GM23338 (cell line): Measurements from ENCODE around the gene MEF2A. TPM values are rescaled to one million over a fixed set of nuclear protein-coding genes. Genes with fewer than 3 reads are reported as not detected.

Experiments used
- ATAC-seq: fragments of 200-7000 bp; cut with Tn5 transposase; 3 replicates; pipeline ENCODE4 v1.9.1; 2020
- DNase-seq: peaks from one replicate; pipeline ENCODE4 v3.0.0-alpha.2; 2015; ENCODE audit warnings: low spot score
- H2AFZ ChIP-seq: fragments of 200-600 bp; sonication (generic); 2 replicates; pipeline ENCODE4 v1.8.0; 2016; ENCODE audit warnings: antibody characterized with exemption, mild to moderate bottlenecking, moderate library complexity
- H3F3A ChIP-seq: fragments of 200-600 bp; sonication (generic); replicated peaks from 2 replicates; pipeline ENCODE4 v1.8.0; 2017; ENCODE audit warnings: antibody characterized with exemption, mixed run types, low read depth
- H3K27ac ChIP-seq: fragments of 200-600 bp; sonication (generic); 2 replicates; pipeline ENCODE4 v1.6.1; 2016; ENCODE audit warnings: low read depth
- H3K27me3 ChIP-seq: fragments of 200-600 bp; sonication (generic); 2 replicates; pipeline ENCODE4 v1.8.0; 2016; ENCODE audit warnings: mild to moderate bottlenecking, mixed run types, moderate library complexity; ENCODE audit not compliant: insufficient read depth
- H3K36me3 ChIP-seq: fragments of 200-600 bp; sonication (generic); 2 replicates; pipeline ENCODE4 v1.8.0; 2016; ENCODE audit warnings: mild to moderate bottlenecking; ENCODE audit not compliant: insufficient read depth
- H3K4me1 ChIP-seq: fragments of 200-600 bp; sonication (generic); 2 replicates; pipeline ENCODE4 v1.8.0; 2016; ENCODE audit warnings: mild to moderate bottlenecking, moderate library complexity; ENCODE audit not compliant: insufficient read depth
- H3K4me2 ChIP-seq: fragments of 200-600 bp; sonication (generic); 2 replicates; pipeline ENCODE4 v1.7.1; 2017; ENCODE audit warnings: mixed run types
- H3K4me3 ChIP-seq: fragments of 200-600 bp; sonication (generic); 2 replicates; pipeline ENCODE4 v1.6.1; 2016; ENCODE audit warnings: mixed run types
- H3K79me2 ChIP-seq: fragments of 200-600 bp; sonication (generic); replicated peaks from 2 replicates; pipeline ENCODE4 v1.8.0; 2017; ENCODE audit warnings: mild to moderate bottlenecking; ENCODE audit not compliant: insufficient read depth
- H3K9me2 ChIP-seq: fragments of 200-600 bp; sonication (generic); 2 replicates; pipeline ENCODE4 v1.8.0; 2017; ENCODE audit not compliant: insufficient read depth
- H4K20me1 ChIP-seq: fragments of 200-600 bp; sonication (generic); replicated peaks from 2 replicates; pipeline ENCODE4 v1.8.0; 2017; ENCODE audit warnings: mild to moderate bottlenecking; ENCODE audit not compliant: insufficient read depth
- H3K27ac Mint-ChIP-seq: 2 replicates; pipeline ENCODE4 v1.8.0; 2020; ENCODE audit warnings: inconsistent platforms, mild to moderate bottlenecking, moderate library complexity, mixed read lengths
- H3K27me3 Mint-ChIP-seq: 3 replicates; pipeline ENCODE4 v1.8.0; 2022; ENCODE audit warnings: low read depth, mild to moderate bottlenecking, moderate library complexity, mixed read lengths, inconsistent platforms; ENCODE audit not compliant: insufficient read depth, poor library complexity
- H3K36me3 Mint-ChIP-seq: 3 replicates; pipeline ENCODE4 v1.8.0; 2021; ENCODE audit warnings: low read depth, mild to moderate bottlenecking, inconsistent platforms, moderate library complexity, mixed read lengths
- H3K4me1 Mint-ChIP-seq: 3 replicates; pipeline ENCODE4 v1.8.0; 2020; ENCODE audit warnings: mild to moderate bottlenecking, inconsistent platforms, mixed read lengths
- H3K4me3 Mint-ChIP-seq: 3 replicates; pipeline ENCODE4 v1.8.0; 2021; ENCODE audit warnings: moderate library complexity, mild to moderate bottlenecking, inconsistent platforms, mixed read lengths
- H3K9me3 Mint-ChIP-seq: 3 replicates; pipeline ENCODE4 v1.8.0; 2020; ENCODE audit warnings: moderate library complexity, mild to moderate bottlenecking, inconsistent platforms, mixed read lengths
- CREB1 ChIP-seq: fragments of 250-450 bp; sonication (Bioruptor Pico); IDR thresholded peaks from 2 replicates; pipeline ENCODE4 v1.5.0; 2020; ENCODE audit warnings: low read depth, mild to moderate bottlenecking, moderate library complexity
- EZH2 ChIP-seq: fragments of 200-600 bp; sonication (generic); IDR thresholded peaks from one replicate; pipeline ENCODE4 v1.8.0; 2017; ENCODE audit warnings: antibody characterized with exemption, mild to moderate bottlenecking, low read depth; ENCODE audit not compliant: unreplicated experiment
- EZH2phosphoT487 ChIP-seq: fragments of 200-600 bp; sonication (generic); IDR thresholded peaks from one replicate; pipeline ENCODE4 v1.8.1; 2018; ENCODE audit warnings: antibody characterized with exemption; ENCODE audit not compliant: unreplicated experiment
- NANOG ChIP-seq: IDR thresholded peaks from 2 replicates; pipeline ENCODE4 v1.6.1; 2016; ENCODE audit warnings: antibody characterized with exemption, borderline replicate concordance
- POLR2AphosphoS5 ChIP-seq: IDR thresholded peaks from 2 replicates; pipeline ENCODE4 v1.6.1; 2016; ENCODE audit warnings: antibody characterized with exemption, low read depth
- STAT1 ChIP-seq: IDR thresholded peaks from one replicate; pipeline ENCODE4 v1.6.1; 2016; ENCODE audit warnings: antibody characterized with exemption; ENCODE audit not compliant: unreplicated experiment
- polyA plus RNA-seq: library from polyadenylated mRNA; unstranded; fragments of >200 nt; fragmentation: Nextera tagmentation; extraction: Ambion mirVana; gene quantifications from 2 replicates; pipeline ENCODE4 v1.2.1, GENCODE V29; 2016
- total RNA-seq: library from RNA; depleted of rRNA; stranded (reverse); fragments of >200 nt; shearing (Covaris generic); gene quantifications from 2 replicates; pipeline ENCODE4 v1.2.3, GENCODE V29; 2014
- TF ChIP-seq, protein P1 (sequence below): IDR thresholded peaks from one replicate; pipeline ENCODE4 v1.6.1; 2018; ENCODE audit warnings: antibody characterized with exemption; ENCODE audit not compliant: unreplicated experiment
- TF ChIP-seq, protein P2 (sequence below): IDR thresholded peaks from 2 replicates; pipeline ENCODE4 v1.6.1; 2016; ENCODE audit warnings: antibody characterized with exemption
- TF ChIP-seq, protein P3 (sequence below), 2 experiments: fragments of 200-600 bp in 1 of 2; sonication (generic) in 1 of 2; conservative IDR thresholded peaks; 2 replicates each; pipeline versions ENCODE4 v1.5.1 to v1.6.1; 2016 to 2017; ENCODE audit warnings: antibody characterized with exemption in 2 of 2, low read depth in 2 of 2, mild to moderate bottlenecking in 2 of 2, moderate library complexity in 1 of 2
- TF ChIP-seq, protein P4 (sequence below): fragments of 250-450 bp; sonication (Bioruptor Pico); IDR thresholded peaks from 2 replicates; pipeline ENCODE4 v1.5.0; 2020; ENCODE audit warnings: mild to moderate bottlenecking, moderate library complexity

The MEF2A gene
- total and polyA plus RNA-seq, 2 experiments from 2014 or later = 20.3 to 42.3 TPM

DNA sequence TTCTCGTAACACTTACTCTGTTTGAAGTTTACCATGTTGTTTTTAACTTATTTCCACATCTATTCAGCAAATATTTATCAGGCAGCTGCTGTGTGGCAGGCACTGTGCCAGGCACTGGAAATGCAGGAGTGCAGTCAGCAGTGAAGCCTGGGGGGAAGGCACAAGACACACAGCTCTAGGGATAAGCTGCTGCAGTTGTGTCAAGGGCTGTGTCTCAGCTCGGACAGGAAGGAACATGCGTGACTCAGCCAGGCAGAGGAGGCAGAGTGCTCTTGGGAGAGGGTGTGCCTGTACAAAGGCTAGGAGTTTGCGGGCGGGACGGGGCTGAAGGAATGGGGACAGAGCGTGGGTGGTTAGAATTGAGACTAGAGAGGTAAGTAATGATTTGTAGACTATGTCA is 142.8 kb downstream of the MEF2A start:
- no peak overlapping the region for H3K4me3 Mint-ChIP-seq

More for the DNA sequence above, 142.8 kb downstream of the MEF2A start:
- Histone ChIP-seq H3K36me3 (no peaks in the 10 kb centered on the region; the same call in none of the 2 replicates), H4K20me1 (no peaks in the 10 kb centered on the region; the same call in 1 of the 2 replicates), H3F3A (no peaks in the 10 kb centered on the region), H3K4me2 (no peak overlapping the region), H3K27ac (no peak overlapping the region), H3K27me3 (no peaks in the 10 kb centered on the region), H3K79me2 (no peaks in the 10 kb centered on the region), H3K4me1 (peaks cover 4% of the 10 kb centered on the region; the same call in 1 of the 2 replicates), H3K9me2 (no peaks in the 10 kb centered on the region), H3K4me3 (no peak overlapping the region), H2AFZ (no peak overlapping the region)
- ATAC-seq (no peak), DNase-seq (no peak)
- no peaks in the 10 kb centered on the region for H3K9me3 Mint-ChIP-seq
- TF ChIP-seq, protein P1, sequence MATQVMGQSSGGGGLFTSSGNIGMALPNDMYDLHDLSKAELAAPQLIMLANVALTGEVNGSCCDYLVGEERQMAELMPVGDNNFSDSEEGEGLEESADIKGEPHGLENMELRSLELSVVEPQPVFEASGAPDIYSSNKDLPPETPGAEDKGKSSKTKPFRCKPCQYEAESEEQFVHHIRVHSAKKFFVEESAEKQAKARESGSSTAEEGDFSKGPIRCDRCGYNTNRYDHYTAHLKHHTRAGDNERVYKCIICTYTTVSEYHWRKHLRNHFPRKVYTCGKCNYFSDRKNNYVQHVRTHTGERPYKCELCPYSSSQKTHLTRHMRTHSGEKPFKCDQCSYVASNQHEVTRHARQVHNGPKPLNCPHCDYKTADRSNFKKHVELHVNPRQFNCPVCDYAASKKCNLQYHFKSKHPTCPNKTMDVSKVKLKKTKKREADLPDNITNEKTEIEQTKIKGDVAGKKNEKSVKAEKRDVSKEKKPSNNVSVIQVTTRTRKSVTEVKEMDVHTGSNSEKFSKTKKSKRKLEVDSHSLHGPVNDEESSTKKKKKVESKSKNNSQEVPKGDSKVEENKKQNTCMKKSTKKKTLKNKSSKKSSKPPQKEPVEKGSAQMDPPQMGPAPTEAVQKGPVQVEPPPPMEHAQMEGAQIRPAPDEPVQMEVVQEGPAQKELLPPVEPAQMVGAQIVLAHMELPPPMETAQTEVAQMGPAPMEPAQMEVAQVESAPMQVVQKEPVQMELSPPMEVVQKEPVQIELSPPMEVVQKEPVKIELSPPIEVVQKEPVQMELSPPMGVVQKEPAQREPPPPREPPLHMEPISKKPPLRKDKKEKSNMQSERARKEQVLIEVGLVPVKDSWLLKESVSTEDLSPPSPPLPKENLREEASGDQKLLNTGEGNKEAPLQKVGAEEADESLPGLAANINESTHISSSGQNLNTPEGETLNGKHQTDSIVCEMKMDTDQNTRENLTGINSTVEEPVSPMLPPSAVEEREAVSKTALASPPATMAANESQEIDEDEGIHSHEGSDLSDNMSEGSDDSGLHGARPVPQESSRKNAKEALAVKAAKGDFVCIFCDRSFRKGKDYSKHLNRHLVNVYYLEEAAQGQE = no peak
- TF ChIP-seq CREB1 (CRISPR knock-in tag) (no peak), POLR2AphosphoS5 (no peak), NANOG (no peak), STAT1 (no peak), EZH2phosphoT487 (no peak), EZH2 (no peak)
- TF ChIP-seq, protein P2, sequence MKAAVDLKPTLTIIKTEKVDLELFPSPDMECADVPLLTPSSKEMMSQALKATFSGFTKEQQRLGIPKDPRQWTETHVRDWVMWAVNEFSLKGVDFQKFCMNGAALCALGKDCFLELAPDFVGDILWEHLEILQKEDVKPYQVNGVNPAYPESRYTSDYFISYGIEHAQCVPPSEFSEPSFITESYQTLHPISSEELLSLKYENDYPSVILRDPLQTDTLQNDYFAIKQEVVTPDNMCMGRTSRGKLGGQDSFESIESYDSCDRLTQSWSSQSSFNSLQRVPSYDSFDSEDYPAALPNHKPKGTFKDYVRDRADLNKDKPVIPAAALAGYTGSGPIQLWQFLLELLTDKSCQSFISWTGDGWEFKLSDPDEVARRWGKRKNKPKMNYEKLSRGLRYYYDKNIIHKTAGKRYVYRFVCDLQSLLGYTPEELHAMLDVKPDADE = no peak
- TF ChIP-seq, protein P3, sequence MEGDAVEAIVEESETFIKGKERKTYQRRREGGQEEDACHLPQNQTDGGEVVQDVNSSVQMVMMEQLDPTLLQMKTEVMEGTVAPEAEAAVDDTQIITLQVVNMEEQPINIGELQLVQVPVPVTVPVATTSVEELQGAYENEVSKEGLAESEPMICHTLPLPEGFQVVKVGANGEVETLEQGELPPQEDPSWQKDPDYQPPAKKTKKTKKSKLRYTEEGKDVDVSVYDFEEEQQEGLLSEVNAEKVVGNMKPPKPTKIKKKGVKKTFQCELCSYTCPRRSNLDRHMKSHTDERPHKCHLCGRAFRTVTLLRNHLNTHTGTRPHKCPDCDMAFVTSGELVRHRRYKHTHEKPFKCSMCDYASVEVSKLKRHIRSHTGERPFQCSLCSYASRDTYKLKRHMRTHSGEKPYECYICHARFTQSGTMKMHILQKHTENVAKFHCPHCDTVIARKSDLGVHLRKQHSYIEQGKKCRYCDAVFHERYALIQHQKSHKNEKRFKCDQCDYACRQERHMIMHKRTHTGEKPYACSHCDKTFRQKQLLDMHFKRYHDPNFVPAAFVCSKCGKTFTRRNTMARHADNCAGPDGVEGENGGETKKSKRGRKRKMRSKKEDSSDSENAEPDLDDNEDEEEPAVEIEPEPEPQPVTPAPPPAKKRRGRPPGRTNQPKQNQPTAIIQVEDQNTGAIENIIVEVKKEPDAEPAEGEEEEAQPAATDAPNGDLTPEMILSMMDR (conservative IDR thresholded peaks at IDR 0.05; ENCODE audit: low read depth in 2 of 2) = no peak
- TF ChIP-seq, protein P4, sequence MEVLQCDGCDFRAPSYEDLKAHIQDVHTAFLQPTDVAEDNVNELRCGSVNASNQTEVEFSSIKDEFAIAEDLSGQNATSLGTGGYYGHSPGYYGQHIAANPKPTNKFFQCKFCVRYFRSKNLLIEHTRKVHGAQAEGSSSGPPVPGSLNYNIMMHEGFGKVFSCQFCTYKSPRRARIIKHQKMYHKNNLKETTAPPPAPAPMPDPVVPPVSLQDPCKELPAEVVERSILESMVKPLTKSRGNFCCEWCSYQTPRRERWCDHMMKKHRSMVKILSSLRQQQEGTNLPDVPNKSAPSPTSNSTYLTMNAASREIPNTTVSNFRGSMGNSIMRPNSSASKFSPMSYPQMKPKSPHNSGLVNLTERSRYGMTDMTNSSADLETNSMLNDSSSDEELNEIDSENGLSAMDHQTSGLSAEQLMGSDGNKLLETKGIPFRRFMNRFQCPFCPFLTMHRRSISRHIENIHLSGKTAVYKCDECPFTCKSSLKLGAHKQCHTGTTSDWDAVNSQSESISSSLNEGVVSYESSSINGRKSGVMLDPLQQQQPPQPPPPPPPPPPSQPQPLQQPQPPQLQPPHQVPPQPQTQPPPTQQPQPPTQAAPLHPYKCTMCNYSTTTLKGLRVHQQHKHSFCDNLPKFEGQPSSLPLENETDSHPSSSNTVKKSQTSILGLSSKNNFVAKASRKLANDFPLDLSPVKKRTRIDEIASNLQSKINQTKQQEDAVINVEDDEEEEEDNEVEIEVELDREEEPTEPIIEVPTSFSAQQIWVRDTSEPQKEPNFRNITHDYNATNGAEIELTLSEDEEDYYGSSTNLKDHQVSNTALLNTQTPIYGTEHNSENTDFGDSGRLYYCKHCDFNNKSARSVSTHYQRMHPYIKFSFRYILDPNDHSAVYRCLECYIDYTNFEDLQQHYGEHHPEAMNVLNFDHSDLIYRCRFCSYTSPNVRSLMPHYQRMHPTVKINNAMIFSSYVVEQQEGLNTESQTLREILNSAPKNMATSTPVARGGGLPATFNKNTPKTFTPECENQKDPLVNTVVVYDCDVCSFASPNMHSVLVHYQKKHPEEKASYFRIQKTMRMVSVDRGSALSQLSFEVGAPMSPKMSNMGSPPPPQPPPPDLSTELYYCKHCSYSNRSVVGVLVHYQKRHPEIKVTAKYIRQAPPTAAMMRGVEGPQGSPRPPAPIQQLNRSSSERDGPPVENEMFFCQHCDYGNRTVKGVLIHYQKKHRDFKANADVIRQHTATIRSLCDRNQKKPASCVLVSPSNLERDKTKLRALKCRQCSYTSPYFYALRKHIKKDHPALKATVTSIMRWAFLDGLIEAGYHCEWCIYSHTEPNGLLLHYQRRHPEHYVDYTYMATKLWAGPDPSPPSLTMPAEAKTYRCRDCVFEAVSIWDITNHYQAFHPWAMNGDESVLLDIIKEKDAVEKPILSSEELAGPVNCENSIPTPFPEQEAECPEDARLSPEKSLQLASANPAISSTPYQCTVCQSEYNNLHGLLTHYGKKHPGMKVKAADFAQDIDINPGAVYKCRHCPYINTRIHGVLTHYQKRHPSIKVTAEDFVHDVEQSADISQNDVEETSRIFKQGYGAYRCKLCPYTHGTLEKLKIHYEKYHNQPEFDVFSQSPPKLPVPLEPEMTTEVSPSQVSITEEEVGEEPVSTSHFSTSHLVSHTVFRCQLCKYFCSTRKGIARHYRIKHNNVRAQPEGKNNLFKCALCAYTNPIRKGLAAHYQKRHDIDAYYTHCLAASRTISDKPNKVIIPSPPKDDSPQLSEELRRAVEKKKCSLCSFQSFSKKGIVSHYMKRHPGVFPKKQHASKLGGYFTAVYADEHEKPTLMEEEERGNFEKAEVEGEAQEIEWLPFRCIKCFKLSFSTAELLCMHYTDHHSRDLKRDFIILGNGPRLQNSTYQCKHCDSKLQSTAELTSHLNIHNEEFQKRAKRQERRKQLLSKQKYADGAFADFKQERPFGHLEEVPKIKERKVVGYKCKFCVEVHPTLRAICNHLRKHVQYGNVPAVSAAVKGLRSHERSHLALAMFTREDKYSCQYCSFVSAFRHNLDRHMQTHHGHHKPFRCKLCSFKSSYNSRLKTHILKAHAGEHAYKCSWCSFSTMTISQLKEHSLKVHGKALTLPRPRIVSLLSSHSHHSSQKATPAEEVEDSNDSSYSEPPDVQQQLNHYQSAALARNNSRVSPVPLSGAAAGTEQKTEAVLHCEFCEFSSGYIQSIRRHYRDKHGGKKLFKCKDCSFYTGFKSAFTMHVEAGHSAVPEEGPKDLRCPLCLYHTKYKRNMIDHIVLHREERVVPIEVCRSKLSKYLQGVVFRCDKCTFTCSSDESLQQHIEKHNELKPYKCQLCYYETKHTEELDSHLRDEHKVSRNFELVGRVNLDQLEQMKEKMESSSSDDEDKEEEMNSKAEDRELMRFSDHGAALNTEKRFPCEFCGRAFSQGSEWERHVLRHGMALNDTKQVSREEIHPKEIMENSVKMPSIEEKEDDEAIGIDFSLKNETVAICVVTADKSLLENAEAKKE (CRISPR knock-in tag) = no peak
- H3K27me3 Mint-ChIP-seq = peaks cover 1% of the 10 kb centered on the region
- peaks cover 30% of the 10 kb centered on the region for H3K4me1 Mint-ChIP-seq
- H3K27ac Mint-ChIP-seq = peak overlapping the region; percentile 43; the same call in 1 of the 2 replicates
- peaks cover 10% of the 10 kb centered on the region; the same call in 2 of the 3 replicates for H3K36me3 Mint-ChIP-seq
